Upper lobe of left lung (tissue), 4 donors: ENCODE measurements around the gene SERGEF.

Experiments used
- POLR2A ChIP-seq, 4 donors: fragments of 450-650 bp; IDR thresholded peaks; one replicate each; pipeline ENCODE4 v1.5.1; 2016 to 2017; ENCODE audit warnings: antibody characterized with exemption in 4 of 4, mild to moderate bottlenecking in 2 of 4
- TF ChIP-seq, protein P1 (sequence below), 6 experiments: fragments of 450-650 bp in 4 of 6; fragments of 200-600 bp in 2 of 6; sonication (generic) in 2 of 6; IDR thresholded peaks; one replicate each; pipeline ENCODE4 v1.5.1; 2016 to 2019; ENCODE audit warnings: antibody characterized with exemption in 6 of 6

- TF ChIP-seq, protein P1, sequence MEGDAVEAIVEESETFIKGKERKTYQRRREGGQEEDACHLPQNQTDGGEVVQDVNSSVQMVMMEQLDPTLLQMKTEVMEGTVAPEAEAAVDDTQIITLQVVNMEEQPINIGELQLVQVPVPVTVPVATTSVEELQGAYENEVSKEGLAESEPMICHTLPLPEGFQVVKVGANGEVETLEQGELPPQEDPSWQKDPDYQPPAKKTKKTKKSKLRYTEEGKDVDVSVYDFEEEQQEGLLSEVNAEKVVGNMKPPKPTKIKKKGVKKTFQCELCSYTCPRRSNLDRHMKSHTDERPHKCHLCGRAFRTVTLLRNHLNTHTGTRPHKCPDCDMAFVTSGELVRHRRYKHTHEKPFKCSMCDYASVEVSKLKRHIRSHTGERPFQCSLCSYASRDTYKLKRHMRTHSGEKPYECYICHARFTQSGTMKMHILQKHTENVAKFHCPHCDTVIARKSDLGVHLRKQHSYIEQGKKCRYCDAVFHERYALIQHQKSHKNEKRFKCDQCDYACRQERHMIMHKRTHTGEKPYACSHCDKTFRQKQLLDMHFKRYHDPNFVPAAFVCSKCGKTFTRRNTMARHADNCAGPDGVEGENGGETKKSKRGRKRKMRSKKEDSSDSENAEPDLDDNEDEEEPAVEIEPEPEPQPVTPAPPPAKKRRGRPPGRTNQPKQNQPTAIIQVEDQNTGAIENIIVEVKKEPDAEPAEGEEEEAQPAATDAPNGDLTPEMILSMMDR (IDR thresholded peaks at IDR 0.05): no peak
- no peak for TF ChIP-seq POLR2A (IDR thresholded peaks at IDR 0.05)
These were observed 80.4 kb downstream of the SERGEF start for GRCh38 chr11:17932472-17932871.
